Muscle of leg (tissue), 11 donors: ENCODE measurements around the gene TICAM1. TPM values are rescaled to one million over a fixed set of nuclear protein-coding genes. Genes with fewer than 3 reads are reported as not detected.
"Not testable (repeated sequence)": the region's sequence is repeated elsewhere in the genome, so short reads cannot be mapped to it uniquely, and the experiment has no call there.

Experiments used
- DNase-seq: peaks from one replicate; pipeline ENCODE4 v3.0.0; 2013
- H3K27ac ChIP-seq: one replicate; pipeline ENCODE4 v1.5.1; 2013; ENCODE audit warnings: mild to moderate bottlenecking, low read length, control low read depth
- H3K27me3 ChIP-seq: one replicate; pipeline ENCODE4 v1.6.1; 2013; ENCODE audit warnings: low read length; ENCODE audit not compliant: control insufficient read depth, insufficient read depth
- H3K36me3 ChIP-seq: one replicate; pipeline ENCODE4 v1.6.1; 2013; ENCODE audit warnings: low read length; ENCODE audit not compliant: control insufficient read depth, insufficient read depth
- H3K4me1 ChIP-seq: one replicate; pipeline ENCODE4 v1.6.1; 2013; ENCODE audit warnings: low read length; ENCODE audit not compliant: control insufficient read depth, insufficient read depth
- H3K4me3 ChIP-seq: one replicate; pipeline ENCODE4 v1.5.1; 2013; ENCODE audit warnings: low read length, control low read depth
- H3K9me3 ChIP-seq: replicated peaks from 2 replicates; pipeline ENCODE4 v1.6.1; 2013; ENCODE audit warnings: low read depth, low read length; ENCODE audit not compliant: control insufficient read depth
- WGBS: methylation state at CpG from one replicate; pipeline ENCODE4 v1.1.5; 2013; ENCODE audit warnings: missing lambda C conversion rate; ENCODE audit not compliant: insufficient coverage; 5-methylcytosine and 5-hydroxymethylcytosine counted together
- polyA plus RNA-seq, 8 donors: library from polyadenylated mRNA; unstranded; fragments of 120-200 nt; gene quantifications; one replicate each; pipeline versions ENCODE4 v1.2.1 to v1.2.3, GENCODE V29; 2013; ENCODE audit warnings: inconsistent platforms in 1 of 8, low replicate concordance in 1 of 8; ENCODE audit not compliant: insufficient read length in 8 of 8, insufficient read depth in 1 of 8
- total RNA-seq: library from RNA; stranded (reverse); fragments of 120-200 nt; gene quantifications from one replicate; pipeline ENCODE4 v1.2.4, GENCODE V29; 2013

TICAM1 gene
- total and polyA plus RNA-seq, 9 donors, result 1.3 to 6.5 (median 5.2) TPM

GRCh38 chr19:4867534-4868285, 36.2 kb upstream of the TICAM1 start, which contains the start of gene PLIN3:
PLIN3 (minus strand) TSS chr19:4867667; CDS start chr19:4861394, 6,273 bp downstream.
- peak; percentile 97 for DNase-seq
- no peaks in the 10 kb centered on the region for H3K27me3 ChIP-seq
- peak within 1 kb of the TSS; percentile 97 for H3K4me3 ChIP-seq
- H3K9me3 ChIP-seq, result no peaks in the 10 kb centered on the region
- peaks cover 4% of the 10 kb centered on the region for H3K36me3 ChIP-seq
- peak within 1 kb of the TSS; percentile 87 for H3K27ac ChIP-seq
- 3% methylated on average over 31 of the region's 46 CpGs for WGBS
- peaks cover 13% of the 10 kb centered on the region for H3K4me1 ChIP-seq

- peaks cover 9% of the 10 kb centered on the region for H3K36me3 ChIP-seq
- no peaks in the 10 kb centered on the region for H3K9me3 ChIP-seq
- WGBS, result 0% methylated on average over 4 of the region's 22 CpGs
- peak overlapping the region; percentile 97 for H3K4me3 ChIP-seq
- peaks cover 13% of the 10 kb centered on the region for H3K4me1 ChIP-seq
- peak; percentile 76 for DNase-seq
- H3K27ac ChIP-seq, result peak overlapping the region; percentile 87
- no peaks in the 10 kb centered on the region for H3K27me3 ChIP-seq
Observed at GRCh38 chr19:4866595-4867424, 35.3 kb upstream of the TICAM1 start.

- no peak for DNase-seq
Observed at GRCh38 chr19:4861147-4861546, 29.6 kb upstream of the TICAM1 start.

GRCh38 chr19:4859697-4860096, 28.2 kb upstream of the TICAM1 start:
- no peaks in the 10 kb centered on the region for H3K4me1 ChIP-seq
- H3K27me3 ChIP-seq, result no peaks in the 10 kb centered on the region
- no peak for DNase-seq
- H3K9me3 ChIP-seq, result no peaks in the 10 kb centered on the region
- H3K4me3 ChIP-seq, result no peak overlapping the region
- H3K27ac ChIP-seq, result no peak overlapping the region
- peaks cover 53% of the 10 kb centered on the region for H3K36me3 ChIP-seq
- 87% methylated on average over 8 of the region's 11 CpGs for WGBS

More at GRCh38 chr19:4861147-4861546, 29.6 kb upstream of the TICAM1 start:
- 68% methylated on average over 10 of the region's 10 CpGs for WGBS
- H3K4me3 ChIP-seq, result no peak overlapping the region
- H3K27ac ChIP-seq, result no peak overlapping the region
- H3K36me3 ChIP-seq, result peaks cover 42% of the 10 kb centered on the region
- no peaks in the 10 kb centered on the region for H3K9me3 ChIP-seq
- no peaks in the 10 kb centered on the region for H3K27me3 ChIP-seq
- H3K4me1 ChIP-seq, result peaks cover under 1% of the 10 kb centered on the region

- not testable (repeated sequence) for H3K27me3 ChIP-seq, H3K9me3 ChIP-seq, H3K4me3 ChIP-seq, DNase-seq, H3K27ac ChIP-seq, H3K4me1 ChIP-seq
- WGBS, result 100% methylated on average over 2 of the region's 12 CpGs
- peaks cover 62% of the 10 kb centered on the region for H3K36me3 ChIP-seq
Observed at GRCh38 chr19:4856468-4856867, 25.0 kb upstream of the TICAM1 start.

- H3K27ac ChIP-seq, H3K4me3 ChIP-seq, H3K4me1 ChIP-seq, H3K9me3 ChIP-seq, DNase-seq, H3K27me3 ChIP-seq: not testable (repeated sequence)
- H3K36me3 ChIP-seq, result peaks cover 64% of the 10 kb centered on the region
- 100% methylated on average over 2 of the region's 8 CpGs for WGBS
Observed at GRCh38 chr19:4853506-4853905, 22.0 kb upstream of the TICAM1 start.

- no peak overlapping the region for H3K4me3 ChIP-seq
- H3K27me3 ChIP-seq, result no peaks in the 10 kb centered on the region
- WGBS, result 88% methylated on average over 3 of the region's 6 CpGs
- no peak overlapping the region for H3K27ac ChIP-seq
- no peaks in the 10 kb centered on the region for H3K4me1 ChIP-seq
- DNase-seq, result no peak
- H3K36me3 ChIP-seq, result peaks cover 70% of the 10 kb centered on the region
- no peaks in the 10 kb centered on the region for H3K9me3 ChIP-seq
Observed at GRCh38 chr19:4852484-4852883, 21.0 kb upstream of the TICAM1 start.

- Histone ChIP-seq H3K27me3 (no peaks in the 10 kb centered on the region), H3K36me3 (peaks cover 67% of the 10 kb centered on the region), H3K9me3 (no peaks in the 10 kb centered on the region), H3K4me3 (no peak overlapping the region), H3K4me1 (no peaks in the 10 kb centered on the region), H3K27ac (no peak overlapping the region)
- peak; percentile 56 for DNase-seq
- 81% methylated on average over 38 of the region's 42 CpGs for WGBS
Observed at GRCh38 chr19:4851551-4852290, 20.2 kb upstream of the TICAM1 start.

- Histone ChIP-seq H3K9me3 (no peaks in the 10 kb centered on the region), H3K27ac (no peak overlapping the region), H3K36me3 (peaks cover 58% of the 10 kb centered on the region), H3K27me3 (no peaks in the 10 kb centered on the region), H3K4me1 (no peaks in the 10 kb centered on the region), H3K4me3 (no peak overlapping the region)
- WGBS, result 83% methylated on average over 2 of the region's 7 CpGs
- DNase-seq, result no peak
Observed at GRCh38 chr19:4849019-4849418, 17.5 kb upstream of the TICAM1 start.
